Omental fat pad (tissue), 4 donors: ENCODE data around the gene GPC6. TPM values are rescaled to one million over a fixed set of nuclear protein-coding genes. Genes with fewer than 3 reads are reported as not detected.

Experiments used
- ATAC-seq: fragments of 150-250 bp; one replicate; pipeline ENCODE4 v1.9.1; 2016; ENCODE audit warnings: mild to moderate bottlenecking, moderate library complexity; ENCODE audit not compliant: low FRiP score
- DNase-seq: peaks from one replicate; pipeline ENCODE4 v3.0.0-alpha.2; 2019; ENCODE audit warnings: low spot score
- total RNA-seq, 4 donors: library from RNA; depleted of rRNA; stranded (reverse); fragments of >200 nt; gene quantifications; one replicate each; pipeline ENCODE4 v1.1.0, GENCODE V29; 2016
- TF ChIP-seq, protein P1 (sequence below), 3 donors: fragments of 450-650 bp; IDR thresholded peaks; one replicate each; pipeline ENCODE4 v1.5.1; 2016 to 2017; ENCODE audit warnings: antibody characterized with exemption in 3 of 3, mild to moderate bottlenecking in 3 of 3, moderate library complexity in 2 of 3

GPC6 gene
- total RNA-seq, 4 donors from 2014 or later, result 9.2 to 24.4 (median 16.4) TPM

DNA sequence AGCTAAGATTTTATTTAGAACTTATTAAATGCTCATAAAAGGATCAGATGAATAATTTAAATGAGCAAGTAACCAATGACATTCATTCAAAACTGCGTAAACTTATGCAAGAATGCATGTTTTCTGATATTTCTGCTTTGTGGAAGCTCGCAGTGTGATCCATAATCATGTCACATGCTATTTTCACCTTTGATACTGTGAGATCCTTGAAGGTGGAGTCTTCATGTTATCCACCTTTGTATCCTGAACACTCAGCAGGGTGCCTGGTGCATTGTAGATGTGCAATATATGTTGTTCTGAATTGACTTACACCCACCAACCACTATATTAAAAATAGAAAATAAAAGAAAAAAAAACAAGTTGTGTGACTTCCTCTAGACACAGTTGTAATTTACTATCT lies 919.4 kb downstream of the GPC6 start:
- ATAC-seq (no peak), DNase-seq (no peak)
- TF ChIP-seq, protein P1, sequence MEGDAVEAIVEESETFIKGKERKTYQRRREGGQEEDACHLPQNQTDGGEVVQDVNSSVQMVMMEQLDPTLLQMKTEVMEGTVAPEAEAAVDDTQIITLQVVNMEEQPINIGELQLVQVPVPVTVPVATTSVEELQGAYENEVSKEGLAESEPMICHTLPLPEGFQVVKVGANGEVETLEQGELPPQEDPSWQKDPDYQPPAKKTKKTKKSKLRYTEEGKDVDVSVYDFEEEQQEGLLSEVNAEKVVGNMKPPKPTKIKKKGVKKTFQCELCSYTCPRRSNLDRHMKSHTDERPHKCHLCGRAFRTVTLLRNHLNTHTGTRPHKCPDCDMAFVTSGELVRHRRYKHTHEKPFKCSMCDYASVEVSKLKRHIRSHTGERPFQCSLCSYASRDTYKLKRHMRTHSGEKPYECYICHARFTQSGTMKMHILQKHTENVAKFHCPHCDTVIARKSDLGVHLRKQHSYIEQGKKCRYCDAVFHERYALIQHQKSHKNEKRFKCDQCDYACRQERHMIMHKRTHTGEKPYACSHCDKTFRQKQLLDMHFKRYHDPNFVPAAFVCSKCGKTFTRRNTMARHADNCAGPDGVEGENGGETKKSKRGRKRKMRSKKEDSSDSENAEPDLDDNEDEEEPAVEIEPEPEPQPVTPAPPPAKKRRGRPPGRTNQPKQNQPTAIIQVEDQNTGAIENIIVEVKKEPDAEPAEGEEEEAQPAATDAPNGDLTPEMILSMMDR (IDR thresholded peaks at IDR 0.05), result no peak

DNA sequence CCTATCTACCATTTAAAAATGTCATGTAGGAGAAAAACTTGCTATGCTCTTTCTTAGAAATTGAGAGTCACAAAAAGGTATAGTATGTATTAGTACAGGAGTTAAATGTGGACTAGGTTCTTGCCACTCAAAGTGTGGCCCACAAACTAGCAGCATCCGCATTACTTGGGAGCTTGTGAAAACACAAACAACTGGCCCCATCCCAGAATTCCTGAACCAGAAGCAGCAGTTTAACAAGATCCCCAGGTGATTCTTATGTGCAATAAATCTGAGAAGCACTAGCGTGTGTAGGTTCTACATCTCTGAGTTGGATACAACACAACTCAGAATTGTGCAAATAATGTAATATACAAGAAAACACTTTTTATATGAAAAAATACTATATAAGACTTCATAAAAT lies 927.0 kb downstream of the GPC6 start:
- ATAC-seq, result no peak
- DNase-seq, result no peak
- TF ChIP-seq, protein P1 (IDR thresholded peaks at IDR 0.05), result no peak

DNA sequence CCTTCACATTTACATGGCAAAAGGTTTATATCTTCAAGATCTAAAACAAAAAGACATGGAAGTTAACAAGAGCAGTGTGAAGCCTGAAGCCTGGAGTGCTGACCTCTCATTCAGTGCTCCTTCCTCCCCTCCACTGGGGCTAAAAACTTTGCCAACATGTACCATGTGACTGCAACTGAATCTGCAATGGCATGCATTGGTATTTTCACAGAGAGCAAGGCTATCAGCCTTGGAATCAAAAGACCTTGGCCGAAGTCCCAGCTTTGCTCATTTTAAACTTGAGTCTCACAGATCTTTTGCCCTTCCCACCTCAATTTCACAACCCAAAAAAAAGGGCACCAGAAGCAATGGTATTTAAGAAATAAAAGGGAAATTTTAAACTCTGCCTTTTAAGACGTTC lies 927.8 kb downstream of the GPC6 start:
- no peak for ATAC-seq
- TF ChIP-seq, protein P1 (IDR thresholded peaks at IDR 0.05), result no peak

DNA sequence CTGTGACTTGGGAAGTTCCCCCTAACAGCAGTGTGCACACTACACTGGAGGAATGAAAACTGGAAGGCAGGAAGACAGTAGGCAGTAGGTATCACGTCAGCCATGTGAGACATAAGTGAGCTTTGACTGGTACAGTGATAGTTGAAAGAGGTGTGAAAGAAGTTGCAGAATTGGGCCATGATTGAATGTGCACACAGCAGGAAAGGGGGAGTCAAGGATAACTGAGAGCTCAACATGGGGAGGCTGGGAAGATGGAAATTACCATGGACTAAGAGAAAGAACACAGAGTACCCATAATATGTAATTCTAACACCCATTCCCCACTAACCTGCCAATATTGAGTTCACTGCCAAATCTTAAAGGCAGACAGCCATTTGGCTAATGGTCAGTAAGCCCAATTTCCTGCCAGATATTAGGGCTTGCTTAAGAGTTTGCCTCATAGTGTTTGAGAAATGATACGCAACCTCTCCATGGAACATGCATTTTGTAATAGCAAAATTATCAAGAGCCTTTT lies 931.2 kb downstream of the GPC6 start:
- ATAC-seq, result peak; percentile 87
- TF ChIP-seq, protein P1 (IDR thresholded peaks at IDR 0.05), result no peak
- DNase-seq, result no peak

More for the DNA sequence above, 927.8 kb downstream of the GPC6 start:
- DNase-seq, result no peak

DNA sequence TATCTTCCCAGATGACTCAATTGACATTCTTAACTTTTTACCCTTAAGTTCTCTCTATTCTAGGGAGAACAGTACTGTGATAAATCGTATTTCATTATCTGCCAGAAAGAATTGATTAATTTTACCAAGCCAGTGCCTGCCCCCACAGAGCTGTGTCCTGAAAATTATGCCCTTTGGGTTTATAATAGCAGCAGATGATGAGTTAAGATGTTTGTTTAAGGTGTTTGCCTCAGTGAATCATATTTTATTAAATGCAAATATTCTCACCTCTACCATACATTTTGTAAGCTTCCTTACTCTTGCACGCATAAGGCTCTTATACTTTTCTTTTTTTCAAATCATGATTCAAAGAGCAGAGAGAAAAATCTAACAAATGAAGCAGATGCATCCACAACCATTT lies 934.3 kb downstream of the GPC6 start:
- TF ChIP-seq, protein P1 (IDR thresholded peaks at IDR 0.05), result no peak
- ATAC-seq (no peak), DNase-seq (no peak)

DNA sequence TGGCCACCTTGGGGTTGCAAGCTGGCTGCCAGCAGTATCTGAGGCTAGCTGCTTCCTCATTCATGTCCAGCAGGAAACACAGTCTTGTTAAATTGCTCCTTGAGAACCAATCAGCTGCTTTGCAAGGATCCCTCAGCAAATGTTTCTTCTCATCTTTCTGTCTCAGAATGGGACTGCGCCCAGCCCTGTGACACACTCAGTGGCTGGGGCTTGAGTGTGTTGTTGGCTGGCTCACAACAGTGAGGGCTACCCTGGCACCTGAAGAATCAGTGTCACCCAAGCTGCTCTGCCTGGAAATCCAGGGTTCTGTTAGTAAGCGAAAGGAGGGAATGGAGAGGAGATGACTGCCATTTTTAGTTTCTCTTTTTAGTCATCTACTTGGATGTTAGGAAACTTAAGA lies 935.7 kb downstream of the GPC6 start:
- no peak for ATAC-seq
- DNase-seq, result no peak
- TF ChIP-seq, protein P1 (IDR thresholded peaks at IDR 0.05), result no peak

DNA sequence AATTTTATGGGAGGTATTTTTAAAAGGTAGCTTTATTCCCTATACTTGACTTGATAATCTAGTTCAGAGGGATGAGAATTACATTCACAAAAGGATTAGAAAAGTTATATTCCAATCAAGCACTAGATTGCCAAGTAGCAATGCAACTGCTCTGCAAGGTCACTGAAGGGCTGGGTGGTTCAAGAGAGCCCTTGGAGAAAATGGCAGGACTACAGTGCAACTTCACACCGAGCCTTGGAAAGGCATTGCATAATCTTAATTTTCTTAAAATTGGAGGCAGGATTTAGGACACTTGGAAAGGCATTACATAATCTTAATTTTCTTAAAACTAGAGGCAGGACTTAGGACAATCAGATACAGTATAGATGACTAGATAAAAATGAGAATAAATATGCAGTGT lies 936.9 kb downstream of the GPC6 start:
- ATAC-seq (no peak), DNase-seq (no peak)

More for the DNA sequence above, 936.9 kb downstream of the GPC6 start:
- TF ChIP-seq, protein P1 (IDR thresholded peaks at IDR 0.05), result no peak
